ENCODE results near the gene SLC9A8. TPM values are rescaled to one million over a fixed set of nuclear protein-coding genes. Genes with fewer than 3 reads are reported as not detected.

The SLC9A8 gene
- total RNA-seq, 1 donor from 2014 or later = 1.6 TPM

- TF ChIP-seq CTCF (IDR thresholded peaks at IDR 0.05; ENCODE audit: insufficient read depth, low read length, severe bottlenecking) = no peak
- no peak for FAIRE-seq
- H3K4me3 ChIP-seq (ENCODE audit: low read depth, low read length) = peak within 1 kb of the TSS; percentile 91
- H3K27me3 ChIP-seq (ENCODE audit: control insufficient read depth, insufficient read depth, low read length) = no peaks in the 10 kb centered on the region
- H3K36me3 ChIP-seq (ENCODE audit: control insufficient read depth, insufficient read depth, low read length) = no peaks in the 10 kb centered on the region
- DNase-seq (ENCODE audit: low read depth) = peak; percentile 78
Observed at GRCh38 chr20:49915380-49916145, 102.9 kb downstream of the SLC9A8 start, which contains the start of gene SPATA2. Gene SPATA2, minus strand, starts transcription at chr20:49915529. Its CDS starts 7,039 bp downstream, at chr20:49908490.

GRCh38 chr20:49916146-49917002 lies 103.7 kb downstream of the SLC9A8 start:
- Histone ChIP-seq H3K27me3 (ENCODE audit: control insufficient read depth, insufficient read depth, low read length) (no peaks in the 10 kb centered on the region), H3K4me3 (ENCODE audit: low read depth, low read length) (peak overlapping the region; percentile 91), H3K36me3 (ENCODE audit: control insufficient read depth, insufficient read depth, low read length) (no peaks in the 10 kb centered on the region)
- DNase-seq (ENCODE audit: low read depth) (peak; percentile 76), FAIRE-seq (no peak)
- no peak for TF ChIP-seq CTCF (IDR thresholded peaks at IDR 0.05; ENCODE audit: insufficient read depth, low read length, severe bottlenecking)

GRCh38 chr20:49918446-49918845 lies 105.8 kb downstream of the SLC9A8 start:
- Histone ChIP-seq H3K27me3 (ENCODE audit: control insufficient read depth, insufficient read depth, low read length) (peaks cover under 1% of the 10 kb centered on the region), H3K4me3 (ENCODE audit: low read depth, low read length) (no peak overlapping the region), H3K36me3 (ENCODE audit: control insufficient read depth, insufficient read depth, low read length) (no peaks in the 10 kb centered on the region)
- FAIRE-seq (no peak), DNase-seq (ENCODE audit: low read depth) (no peak)
- TF ChIP-seq CTCF (IDR thresholded peaks at IDR 0.05; ENCODE audit: insufficient read depth, low read length, severe bottlenecking) = no peak

- DNase-seq (ENCODE audit: low read depth) (no peak), FAIRE-seq (no peak)
- Histone ChIP-seq H3K27me3 (ENCODE audit: control insufficient read depth, insufficient read depth, low read length) (peaks cover 1% of the 10 kb centered on the region), H3K36me3 (ENCODE audit: control insufficient read depth, insufficient read depth, low read length) (no peaks in the 10 kb centered on the region), H3K4me3 (ENCODE audit: low read depth, low read length) (no peak overlapping the region)
- no peak for TF ChIP-seq CTCF (IDR thresholded peaks at IDR 0.05; ENCODE audit: insufficient read depth, low read length, severe bottlenecking)
Observed at GRCh38 chr20:49919009-49919408, 106.4 kb downstream of the SLC9A8 start.

GRCh38 chr20:49919461-49919860 lies 106.8 kb downstream of the SLC9A8 start:
- H3K4me3 ChIP-seq (ENCODE audit: low read depth, low read length) = no peak overlapping the region
- no peaks in the 10 kb centered on the region for H3K36me3 ChIP-seq (ENCODE audit: control insufficient read depth, insufficient read depth, low read length)
- no peak for TF ChIP-seq CTCF (IDR thresholded peaks at IDR 0.05; ENCODE audit: insufficient read depth, low read length, severe bottlenecking)
- DNase-seq (ENCODE audit: low read depth) (no peak), FAIRE-seq (no peak)
- H3K27me3 ChIP-seq (ENCODE audit: control insufficient read depth, insufficient read depth, low read length) = peaks cover 1% of the 10 kb centered on the region
